C1 segment of cervical spinal cord (tissue), 14 donors: Measurements from ENCODE around the gene PNLDC1.
"Not testable (repeated sequence)": the region's sequence is repeated elsewhere in the genome, so short reads cannot be mapped to it uniquely, and the experiment has no call there.

Experiments used
- DNase-seq, 14 donors: peaks; one replicate each; lab custom pipeline; 2025; lab: John Stamatoyannopoulos, UW

The PNLDC1 gene

DNA sequence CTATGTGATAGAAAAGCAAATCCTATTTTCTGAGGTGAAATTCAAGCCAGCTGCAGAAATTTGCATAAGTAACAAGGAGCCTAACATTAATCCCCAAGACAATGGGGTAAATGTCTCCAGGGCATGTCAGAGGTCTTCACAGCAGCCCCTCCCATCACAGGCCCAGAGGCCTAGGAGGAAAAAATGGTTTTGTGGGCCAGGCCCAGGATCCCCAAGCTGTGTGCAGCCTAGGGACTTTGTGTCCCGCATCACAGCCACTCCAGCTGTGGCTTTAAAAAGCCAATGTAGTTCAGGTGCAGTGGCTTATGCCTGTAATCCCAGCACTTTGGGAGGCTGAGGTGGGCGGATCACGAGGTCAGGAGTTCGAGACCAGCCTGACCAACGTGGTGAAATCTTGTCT lies 48.5 kb downstream of the PNLDC1 start:
- DNase-seq: not testable (repeated sequence)

DNA sequence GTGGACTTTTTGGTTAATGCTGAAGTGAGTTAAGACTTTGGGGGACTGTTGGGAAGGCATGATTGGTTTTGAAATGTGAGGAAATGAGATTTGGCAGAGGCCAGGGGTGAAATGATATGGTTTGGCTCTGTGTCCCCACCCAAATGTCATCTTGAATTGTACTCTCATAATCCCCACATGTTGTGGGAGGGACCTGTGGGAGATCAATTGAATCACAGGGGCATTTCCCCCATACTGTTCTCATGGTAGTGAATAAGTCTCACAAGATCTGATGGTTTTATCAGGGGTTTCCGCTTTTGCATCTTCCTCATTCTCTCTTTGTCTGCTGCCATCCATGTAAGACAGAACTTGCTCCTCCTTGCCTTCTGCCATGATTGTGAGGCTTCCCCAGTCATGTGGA lies 49.8 kb downstream of the PNLDC1 start:
- DNase-seq: not testable (repeated sequence)

DNA sequence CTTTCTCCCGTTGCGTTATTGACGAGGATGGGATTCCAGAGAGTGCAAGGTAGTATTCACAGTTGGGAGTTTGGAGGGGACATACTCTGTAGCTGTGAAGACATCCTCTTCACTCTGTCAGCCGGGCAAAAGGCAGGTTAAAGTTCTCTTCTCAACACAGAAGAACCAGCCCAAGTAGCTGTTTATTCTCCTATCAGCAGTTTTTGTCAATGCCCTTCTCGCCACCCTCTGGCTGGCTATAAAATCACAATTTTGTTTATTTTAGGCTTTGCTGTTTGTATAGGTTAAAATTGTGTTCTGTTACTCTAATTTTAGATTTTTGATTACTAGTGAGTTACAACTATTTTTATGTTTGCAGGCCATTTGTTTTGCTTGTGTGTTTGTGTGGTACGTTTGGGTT lies 52.8 kb downstream of the PNLDC1 start:
- peak in 1 of 14 donors; percentile 9 for DNase-seq

DNA sequence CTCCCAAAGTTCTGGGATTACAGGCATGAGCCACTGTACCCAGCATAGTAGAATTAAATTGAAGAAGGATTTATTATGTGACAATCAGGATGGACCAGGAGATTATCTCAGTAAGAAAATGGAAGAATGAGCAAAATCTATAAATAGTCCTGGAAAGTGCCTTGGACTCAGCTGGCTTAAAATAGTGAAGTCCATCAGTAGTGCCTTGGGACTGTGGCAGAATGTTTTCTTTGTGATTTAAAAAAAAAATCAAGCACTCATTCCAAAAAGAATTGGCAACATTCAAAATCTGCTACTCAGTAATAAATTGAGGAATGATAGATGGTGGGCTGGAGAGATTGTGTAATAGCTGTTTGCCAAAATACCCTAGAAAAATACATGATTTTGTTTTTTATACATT lies 53.7 kb downstream of the PNLDC1 start:
- no peak for DNase-seq

DNA sequence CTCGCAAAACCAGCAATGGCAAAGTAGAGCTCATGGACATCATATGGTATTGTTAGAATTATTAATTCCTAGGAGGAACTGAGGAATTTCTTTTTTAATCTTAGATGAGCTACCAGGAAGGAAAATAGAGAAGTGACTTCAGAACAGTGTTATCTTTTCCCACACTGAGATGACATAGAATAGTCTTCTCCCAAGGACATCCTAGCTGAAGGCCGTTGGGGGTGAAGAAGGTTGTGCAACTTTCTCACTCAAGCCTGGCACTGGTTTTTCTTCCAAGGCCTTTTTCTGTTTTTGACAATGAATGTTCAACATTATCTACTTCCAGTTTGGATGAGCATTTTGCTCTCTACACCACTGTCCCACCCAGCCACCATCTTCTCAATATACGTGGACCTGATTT lies 54.9 kb downstream of the PNLDC1 start:
- DNase-seq: no peak

DNA sequence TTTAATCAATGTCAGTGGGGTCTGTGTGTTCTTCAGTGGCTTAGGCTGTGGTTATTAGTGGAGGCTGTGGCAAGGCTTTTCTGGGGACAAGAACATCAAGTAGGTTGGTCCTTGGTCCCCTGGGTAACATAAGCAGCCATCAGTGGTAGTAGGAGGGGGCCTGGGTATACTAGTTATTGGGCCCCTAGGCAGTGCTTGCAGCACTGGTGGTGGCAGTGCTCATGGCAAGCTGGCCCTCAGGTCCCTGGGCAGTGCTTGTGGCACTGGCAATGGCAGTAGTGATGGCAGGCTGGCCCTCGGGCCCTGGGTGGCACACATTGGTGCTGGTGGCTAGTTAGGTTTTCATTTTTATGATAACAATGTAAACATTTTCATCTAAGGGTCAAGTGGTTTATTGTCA lies 58.2 kb downstream of the PNLDC1 start:
- DNase-seq: no peak

DNA sequence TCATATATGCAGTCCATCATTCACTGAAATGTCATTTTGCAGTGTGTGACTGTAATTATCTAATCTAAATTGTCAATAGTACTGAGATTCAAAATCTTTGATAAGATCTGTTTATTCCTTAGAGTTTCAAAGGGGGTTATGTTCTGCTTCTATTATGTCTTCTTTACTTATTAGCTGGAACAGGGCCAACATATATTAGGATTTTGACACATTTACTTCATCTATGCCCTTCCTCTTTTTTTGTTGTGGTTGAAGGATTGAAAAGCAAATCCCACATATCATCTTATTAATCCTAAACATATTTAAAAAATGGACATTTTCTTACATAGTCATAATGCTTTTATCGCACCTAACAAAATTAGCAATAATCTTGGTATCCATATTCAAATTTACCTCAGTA lies 60.4 kb downstream of the PNLDC1 start:
- no peak for DNase-seq

DNA sequence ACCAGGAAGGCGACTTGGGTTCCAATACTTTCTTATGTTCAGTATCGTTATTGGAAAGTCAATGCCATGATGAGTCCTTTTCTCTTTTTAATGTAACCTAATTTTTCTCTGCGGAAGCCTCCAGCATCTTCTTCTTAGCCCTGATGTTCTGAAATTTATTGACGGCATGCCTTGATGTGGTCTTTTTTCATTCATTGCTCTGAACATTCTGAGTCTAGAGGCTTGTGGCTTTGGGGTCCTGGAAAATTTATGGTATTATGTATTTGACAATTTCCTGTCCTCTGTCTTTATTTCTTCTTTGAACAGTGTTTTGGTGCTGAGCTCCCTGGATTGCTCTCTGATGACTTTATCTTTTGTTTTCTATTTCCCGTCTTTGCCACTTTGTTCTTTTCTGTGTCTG lies 62.0 kb downstream of the PNLDC1 start:
- DNase-seq: no peak

DNA sequence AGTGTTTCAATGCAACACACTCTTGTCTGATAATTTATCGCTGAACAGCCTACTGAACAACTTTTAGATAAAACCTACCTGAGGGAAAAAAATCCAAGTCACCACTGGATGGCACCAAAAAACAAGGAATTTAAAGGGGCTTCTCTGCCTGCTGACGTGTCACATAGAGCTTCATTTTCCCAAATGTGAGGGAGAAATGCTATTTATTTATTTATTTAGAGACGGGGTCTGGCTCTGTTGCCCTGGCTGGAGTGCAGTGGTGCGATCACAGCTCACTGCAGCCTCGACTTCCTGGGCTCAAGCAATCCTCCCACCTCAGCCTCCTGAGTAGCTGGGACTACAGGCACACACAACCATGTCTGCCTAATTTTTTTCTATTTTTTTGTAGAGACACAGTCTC lies 63.3 kb downstream of the PNLDC1 start:
- DNase-seq: not testable (repeated sequence)

DNA sequence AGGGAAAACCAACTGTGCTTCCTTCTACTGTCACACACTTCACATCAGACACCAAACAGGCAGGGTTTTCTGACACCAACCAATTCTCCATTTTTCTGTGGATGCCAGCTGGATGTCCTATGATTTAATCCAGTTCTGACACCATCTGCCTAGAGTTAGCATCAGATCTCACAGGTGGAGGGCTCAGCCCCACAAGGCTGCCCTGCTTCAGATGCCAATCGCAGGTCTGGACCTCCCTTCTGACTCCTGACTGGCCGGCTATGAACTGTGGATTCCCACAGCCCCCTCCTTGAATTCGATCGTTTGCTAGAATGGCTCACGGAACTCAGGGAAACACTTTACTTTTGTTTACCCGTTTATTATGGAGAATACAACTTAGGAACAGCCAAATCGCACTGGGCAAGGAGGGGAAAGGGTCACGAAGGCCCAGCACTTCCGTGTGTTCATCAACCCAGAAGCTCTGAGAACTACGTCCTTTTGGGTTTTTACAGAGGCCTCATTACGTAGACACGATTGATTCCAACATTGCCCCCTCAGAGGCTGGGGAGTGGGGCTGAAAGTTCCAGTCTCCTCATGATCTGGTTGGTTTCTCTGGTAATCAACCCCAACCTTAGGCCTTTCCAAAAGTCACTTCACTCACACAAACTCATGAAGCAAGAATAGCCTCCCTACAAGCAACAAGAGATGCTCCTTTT lies 65.3 kb downstream of the PNLDC1 start:
- DNase-seq: no peak

DNA sequence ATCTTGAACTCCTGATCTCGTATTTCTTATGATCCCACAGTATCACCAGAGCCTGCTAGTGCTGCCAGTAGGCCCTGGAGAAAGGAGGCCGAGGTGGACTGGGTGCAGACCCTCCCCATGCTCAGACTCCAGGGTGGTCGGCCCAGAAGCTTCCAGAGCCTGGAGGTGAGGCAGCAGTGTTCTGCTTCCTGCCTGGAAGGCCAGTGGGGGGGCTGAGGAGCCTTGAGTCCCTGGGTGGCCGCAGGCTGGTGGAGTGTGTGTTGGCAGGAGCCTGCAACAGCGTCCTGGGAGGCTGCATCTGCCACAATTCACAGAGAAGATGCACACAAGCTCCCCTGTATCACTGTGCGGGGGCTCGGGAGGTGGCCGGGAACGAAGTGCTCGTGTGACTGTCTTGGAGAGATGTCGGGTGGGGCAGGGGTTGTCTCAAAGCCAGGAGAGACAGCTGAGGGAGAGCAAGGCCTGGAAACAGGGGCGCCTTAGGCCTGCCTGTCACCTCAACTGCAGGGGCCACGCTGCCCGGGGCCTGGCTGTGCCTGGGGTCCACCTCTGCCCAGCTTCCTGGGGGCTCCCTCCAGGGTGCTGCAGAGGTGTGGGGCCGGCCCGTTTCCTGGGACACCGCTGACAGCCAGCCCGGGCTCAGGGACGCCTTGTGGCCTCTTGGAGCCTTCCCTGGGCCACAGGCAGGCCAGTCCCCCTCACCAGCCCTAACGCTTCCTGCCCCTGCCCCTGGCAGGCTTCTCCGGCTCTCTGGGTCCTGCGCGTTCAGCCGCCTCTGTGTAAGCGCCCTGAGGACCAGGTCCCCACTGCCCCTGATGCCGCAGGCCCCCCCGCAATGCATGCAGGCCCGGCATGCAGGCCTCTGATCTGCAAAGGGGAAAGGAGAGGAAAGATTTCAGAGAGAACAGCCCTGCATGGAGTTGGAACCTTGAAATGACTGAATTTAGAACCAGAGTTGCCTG lies 66.5 kb downstream of the PNLDC1 start:
- no peak for DNase-seq
